AG04449 (cell line): ENCODE data around the gene TST.

ENCODE experiments used
- CTCF ChIA-PET: fragments of 350-600 bp; formaldehyde crosslinking; extraction: SDS; loops from one replicate; lab custom pipeline; 2021; ENCODE audit warnings: antibody characterized with exemption; lab: Yijun Ruan, JAX
- POLR2A ChIA-PET: fragments of 400-600, 350-600 bp; formaldehyde crosslinking; extraction: SDS; loops from one replicate; lab custom pipeline; 2020; ENCODE audit warnings: antibody characterized with exemption, inconsistent platforms; lab: Yijun Ruan, JAX
- DNase-seq: peaks from one replicate; pipeline ENCODE4 v3.0.0-alpha.2; 2010; ENCODE audit warnings: low read depth, low spot score
- H3K4me3 ChIP-seq: 2 replicates; pipeline ENCODE4 v1.5.1; 2011; ENCODE audit warnings: low read depth, mild to moderate bottlenecking, control low read depth, low read length
- CTCF ChIP-seq: IDR thresholded peaks from one replicate; pipeline ENCODE4 v1.5.1; 2011; ENCODE audit warnings: mild to moderate bottlenecking, moderate library complexity, low read length, control low read depth, inconsistent platforms; ENCODE audit not compliant: insufficient read depth; ENCODE audit errors: missing control alignments

The TST gene

GRCh38 chr22:37036655-37037377 is 17.6 kb upstream of the TST start:
- no peak for DNase-seq
- TF ChIP-seq CTCF = no peak
- no peak overlapping the region for H3K4me3 ChIP-seq
- ChIA-PET CTCF (interaction anchor here (0.8 to 2.5 kb wide), 4 partner anchors 9 to 162 kb away, joined by 3 to 12 read pairs (median 7); no protein-coding TSS in a partner anchor), POLR2A (interaction anchor here (0.7 to 1.2 kb wide), 2 partner anchors 11 to 297 kb away, joined by 3 to 4 read pairs; no protein-coding TSS in a partner anchor)

- TF ChIP-seq CTCF = no peak
- POLR2A ChIA-PET = interaction anchor here (1.0 kb wide), 1 partner anchor 9 kb away, joined by 3 read pairs; no protein-coding TSS in a partner anchor
- no peak overlapping the region for H3K4me3 ChIP-seq
- DNase-seq = no peak
- CTCF ChIA-PET = interaction anchor here (1.5 to 6.5 kb wide), 3 partner anchors 11 to 12 kb away, joined by 7 to 78 read pairs (median 65); no protein-coding TSS in a partner anchor
Observed at GRCh38 chr22:37033605-37034430, 14.6 kb upstream of the TST start.

- POLR2A ChIA-PET = interaction anchor here (0.6 to 1.5 kb wide), 4 partner anchors 10 to 87 kb away, joined by 3 to 8 read pairs (median 4); partner anchors contain the start of genes MPST and TST
- H3K4me3 ChIP-seq = no peak overlapping the region
- no peak for TF ChIP-seq CTCF
- DNase-seq = no peak
- CTCF ChIA-PET = interaction anchor here (1.0 to 6.5 kb wide), 7 partner anchors 8 to 177 kb away, joined by 3 to 78 read pairs (median 5); no protein-coding TSS in a partner anchor
Observed at GRCh38 chr22:37032535-37033460, 13.6 kb upstream of the TST start.

- no peak overlapping the region for H3K4me3 ChIP-seq
- ChIA-PET POLR2A (interaction anchor here (0.6 to 1.5 kb wide), 3 partner anchors 9 to 86 kb away, joined by 3 to 8 read pairs (median 4); partner anchors contain the start of genes MPST and TST), CTCF (interaction anchor here (1.0 to 6.5 kb wide), 7 partner anchors 8 to 176 kb away, joined by 3 to 78 read pairs (median 5); no protein-coding TSS in a partner anchor)
- no peak for DNase-seq
- no peak for TF ChIP-seq CTCF
Observed at GRCh38 chr22:37032134-37032534, 12.9 kb upstream of the TST start.

- no peak for DNase-seq
- H3K4me3 ChIP-seq = no peak overlapping the region
- ChIA-PET POLR2A (interaction anchor here (1.4 kb wide), 1 partner anchor 12 kb away, joined by 4 read pairs; the partner anchor contains the start of genes MPST and TST), CTCF (interaction anchor here (0.9 to 6.5 kb wide), 6 partner anchors 9 to 169 kb away, joined by 3 to 78 read pairs (median 3); no protein-coding TSS in a partner anchor)
- peak; percentile 2 for TF ChIP-seq CTCF
Observed at GRCh38 chr22:37030560-37031281, 11.5 kb upstream of the TST start.
